WTC11 (cell line): Measurements from ENCODE around the gene SLC35A4. TPM values are rescaled to one million over a fixed set of nuclear protein-coding genes. Genes with fewer than 3 reads are reported as not detected.

ENCODE experiments used
- ATAC-seq: fragments of 200-7000 bp; cut with Tn5 transposase; 2 replicates; pipeline ENCODE4 v1.10.0; 2021; ENCODE audit warnings: mild to moderate bottlenecking, moderate library complexity
- CTCF ChIA-PET: fragments of 300-600 bp; sonication (Branson Sonifier 250); formaldehyde crosslinking; loops from one replicate; lab custom pipeline; 2021; ENCODE audit warnings: antibody characterized with exemption; lab: Charles Lee
- POLR2A ChIA-PET: fragments of 350-600 bp; sonication (Branson Sonifier 250); formaldehyde crosslinking; loops from one replicate; lab custom pipeline; 2021; ENCODE audit warnings: antibody characterized with exemption; lab: Charles Lee
- DNase-seq: peaks from one replicate; pipeline ENCODE4 v3.0.0; 2021; ENCODE audit warnings: low spot score
- H3K27ac Mint-ChIP-seq: 2 replicates; pipeline ENCODE4 v1.8.0; 2021; ENCODE audit warnings: mixed read lengths
- H3K27me3 Mint-ChIP-seq: 2 replicates; pipeline ENCODE4 v1.8.0; 2021; ENCODE audit warnings: low read depth, mild to moderate bottlenecking, moderate library complexity, mixed read lengths
- H3K36me3 Mint-ChIP-seq: 2 replicates; pipeline ENCODE4 v1.8.0; 2021; ENCODE audit warnings: mixed read lengths
- H3K4me1 Mint-ChIP-seq: 2 replicates; pipeline ENCODE4 v1.8.0; 2022; ENCODE audit warnings: mixed read lengths
- H3K4me3 Mint-ChIP-seq: 2 replicates; pipeline ENCODE4 v1.8.0; 2021; ENCODE audit warnings: mild to moderate bottlenecking, moderate library complexity, mixed read lengths
- H3K9me3 Mint-ChIP-seq: 2 replicates; pipeline ENCODE4 v1.8.0; 2021; ENCODE audit warnings: mixed read lengths
- CBFB ChIP-seq: sonication (generic); formaldehyde crosslinking; IDR thresholded peaks from 2 replicates; pipeline ENCODE4 v1.8.1; 2022; ENCODE audit warnings: mild to moderate bottlenecking, low read depth, missing genetic modification reagents
- CREB1 ChIP-seq: sonication (generic); formaldehyde crosslinking; IDR thresholded peaks from 2 replicates; pipeline ENCODE4 v1.8.0; 2023; ENCODE audit warnings: mild to moderate bottlenecking, missing genetic modification reagents
- E2F4 ChIP-seq: sonication (generic); formaldehyde crosslinking; IDR thresholded peaks from 2 replicates; pipeline ENCODE4 v1.8.1; 2022; ENCODE audit warnings: low read depth, mild to moderate bottlenecking, moderate library complexity, missing genetic modification reagents, borderline replicate concordance
- ERG ChIP-seq: fragments of 250-450 bp; sonication (Bioruptor Pico); IDR thresholded peaks from 2 replicates; pipeline ENCODE4 v1.8.0; 2021; ENCODE audit warnings: mild to moderate bottlenecking
- ESRRA ChIP-seq: sonication (generic); formaldehyde crosslinking; IDR thresholded peaks from 2 replicates; pipeline ENCODE4 v1.8.1; 2022; ENCODE audit warnings: mild to moderate bottlenecking, missing genetic modification reagents, borderline replicate concordance
- FOXP1 ChIP-seq: sonication (generic); formaldehyde crosslinking; IDR thresholded peaks from 2 replicates; pipeline ENCODE4 v1.8.0; 2022; ENCODE audit warnings: missing genetic modification reagents, mild to moderate bottlenecking, moderate library complexity, borderline replicate concordance
- GTF2I ChIP-seq: fragments of 250-450 bp; sonication (Bioruptor Pico); conservative IDR thresholded peaks from 2 replicates; pipeline ENCODE4 v1.4.0; 2021; ENCODE audit warnings: mild to moderate bottlenecking
- IRF1 ChIP-seq: sonication (generic); formaldehyde crosslinking; IDR thresholded peaks from 2 replicates; pipeline ENCODE4 v1.8.0; 2023; ENCODE audit warnings: missing genetic modification reagents
- IRF2 ChIP-seq: sonication (generic); formaldehyde crosslinking; IDR thresholded peaks from 2 replicates; pipeline ENCODE4 v1.8.0; 2022; ENCODE audit warnings: low read depth, missing genetic modification reagents, borderline replicate concordance
- MAX ChIP-seq: sonication (generic); formaldehyde crosslinking; IDR thresholded peaks from 2 replicates; pipeline ENCODE4 v1.8.0; 2022; ENCODE audit warnings: mild to moderate bottlenecking, missing genetic modification reagents
- MLX ChIP-seq: sonication (generic); formaldehyde crosslinking; IDR thresholded peaks from 2 replicates; pipeline ENCODE4 v1.8.1; 2023; ENCODE audit warnings: mild to moderate bottlenecking, missing genetic modification reagents, moderate library complexity
- NFATC4 ChIP-seq: fragments of 250-450 bp; sonication (Bioruptor Pico); IDR thresholded peaks from 2 replicates; pipeline ENCODE4 v1.9.0; 2021; ENCODE audit warnings: mild to moderate bottlenecking
- NR2C2 ChIP-seq: sonication (generic); formaldehyde crosslinking; IDR thresholded peaks from 2 replicates; pipeline ENCODE4 v1.8.0; 2022; ENCODE audit warnings: mild to moderate bottlenecking, missing genetic modification reagents
- NR3C1 ChIP-seq: sonication (generic); formaldehyde crosslinking; conservative IDR thresholded peaks from 2 replicates; pipeline ENCODE4 v1.8.1; 2023; ENCODE audit warnings: low read depth, mild to moderate bottlenecking, missing genetic modification reagents
- OVOL2 ChIP-seq: fragments of 250-450 bp; sonication (Bioruptor Pico); IDR thresholded peaks from 2 replicates; pipeline ENCODE4 v1.9.0; 2021; ENCODE audit warnings: mild to moderate bottlenecking, borderline replicate concordance
- PRRX2 ChIP-seq: fragments of 250-450 bp; sonication (Bioruptor Pico); IDR thresholded peaks from 2 replicates; pipeline ENCODE4 v1.8.0; 2021; ENCODE audit warnings: mild to moderate bottlenecking
- RORB ChIP-seq: fragments of 250-450 bp; sonication (Bioruptor Pico); IDR thresholded peaks from 2 replicates; pipeline ENCODE4 v1.9.0; 2021; ENCODE audit warnings: mild to moderate bottlenecking
- ZNF263 ChIP-seq: sonication (generic); formaldehyde crosslinking; IDR thresholded peaks from 2 replicates; pipeline ENCODE4 v1.8.1; 2022; ENCODE audit warnings: low read depth, mild to moderate bottlenecking, moderate library complexity, missing genetic modification reagents
- ZNF396 ChIP-seq: fragments of 250-450 bp; sonication (Bioruptor Pico); IDR thresholded peaks from 2 replicates; pipeline ENCODE4 v1.8.0; 2021; ENCODE audit warnings: mild to moderate bottlenecking, moderate library complexity, borderline replicate concordance
- ZNF512 ChIP-seq: sonication (generic); formaldehyde crosslinking; IDR thresholded peaks from 2 replicates; pipeline ENCODE4 v1.8.1; 2022; ENCODE audit warnings: missing genetic modification reagents, borderline replicate concordance
- ZNF671 ChIP-seq: fragments of 250-450 bp; sonication (Bioruptor Pico); IDR thresholded peaks from 2 replicates; pipeline ENCODE4 v1.8.0; 2021; ENCODE audit warnings: mild to moderate bottlenecking
- total RNA-seq: library from RNA; stranded (reverse); gene quantifications from 3 replicates; pipeline ENCODE4 v1.2.3, GENCODE V29; 2021
- TF ChIP-seq, protein P1 (sequence below): sonication (generic); formaldehyde crosslinking; IDR thresholded peaks from 2 replicates; pipeline ENCODE4 v1.8.1; 2023; ENCODE audit warnings: mild to moderate bottlenecking, missing genetic modification reagents, moderate library complexity
- TF ChIP-seq, protein P2 (sequence below): fragments of 250-450 bp; sonication (Bioruptor Pico); IDR thresholded peaks from 2 replicates; pipeline ENCODE4 v1.9.0; 2021; ENCODE audit warnings: mild to moderate bottlenecking
- TF ChIP-seq, protein P3 (sequence below): sonication (generic); formaldehyde crosslinking; IDR thresholded peaks from 2 replicates; pipeline ENCODE4 v1.8.1; 2022; ENCODE audit warnings: mild to moderate bottlenecking, missing genetic modification reagents, moderate library complexity, borderline replicate concordance

SLC35A4 gene
- total RNA-seq, 1 experiment from 2014 or later, result 74.7 TPM

- no peak for TF ChIP-seq GTF2I (CRISPR knock-in tag)
- no peak for TF ChIP-seq RORB
- no peak for TF ChIP-seq CREB1 (CRISPR knock-in tag)
- no peak for TF ChIP-seq IRF1 (CRISPR knock-in tag)
- TF ChIP-seq NR3C1 (CRISPR knock-in tag), result no peak
- TF ChIP-seq, protein P1, sequence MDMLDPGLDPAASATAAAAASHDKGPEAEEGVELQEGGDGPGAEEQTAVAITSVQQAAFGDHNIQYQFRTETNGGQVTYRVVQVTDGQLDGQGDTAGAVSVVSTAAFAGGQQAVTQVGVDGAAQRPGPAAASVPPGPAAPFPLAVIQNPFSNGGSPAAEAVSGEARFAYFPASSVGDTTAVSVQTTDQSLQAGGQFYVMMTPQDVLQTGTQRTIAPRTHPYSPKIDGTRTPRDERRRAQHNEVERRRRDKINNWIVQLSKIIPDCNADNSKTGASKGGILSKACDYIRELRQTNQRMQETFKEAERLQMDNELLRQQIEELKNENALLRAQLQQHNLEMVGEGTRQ (CRISPR knock-in tag), result no peak
- TF ChIP-seq NR2C2 (CRISPR knock-in tag), result no peak
- no peak for TF ChIP-seq IRF2 (CRISPR knock-in tag)
- no peak for TF ChIP-seq PRRX2
- TF ChIP-seq, protein P2, sequence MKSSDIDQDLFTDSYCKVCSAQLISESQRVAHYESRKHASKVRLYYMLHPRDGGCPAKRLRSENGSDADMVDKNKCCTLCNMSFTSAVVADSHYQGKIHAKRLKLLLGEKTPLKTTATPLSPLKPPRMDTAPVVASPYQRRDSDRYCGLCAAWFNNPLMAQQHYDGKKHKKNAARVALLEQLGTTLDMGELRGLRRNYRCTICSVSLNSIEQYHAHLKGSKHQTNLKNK (CRISPR knock-in tag), result no peak
- no peak for TF ChIP-seq CBFB (CRISPR knock-in tag)
- TF ChIP-seq ZNF671, result no peak
- no peak for TF ChIP-seq FOXP1 (CRISPR knock-in tag)
- TF ChIP-seq ZNF396 (CRISPR knock-in tag), result no peak
- TF ChIP-seq MAX, result no peak
- no peak for TF ChIP-seq ESRRA (CRISPR knock-in tag)
- Mint-ChIP-seq H3K36me3 (peaks cover 20% of the 10 kb centered on the region), H3K4me1 (peaks cover 19% of the 10 kb centered on the region), H3K4me3 (peak overlapping the region; percentile 88), H3K27me3 (peaks cover 3% of the 10 kb centered on the region; the same call in 1 of the 2 replicates), H3K27ac (peak overlapping the region; percentile 73), H3K9me3 (no peaks in the 10 kb centered on the region)
- POLR2A ChIA-PET, result interaction anchor here (1.0 to 4.4 kb wide), 2 partner anchors 8 to 17 kb away, joined by 3 to 29 read pairs; partner anchors contain the start of genes EIF4EBP3 and SRA1
- DNase-seq (no peak), ATAC-seq (no peak)
- CTCF ChIA-PET, result interaction anchor here (1.4 kb wide), 1 partner anchor 74 kb away, joined by 6 read pairs; the partner anchor contains the start of gene TMCO6
These were observed 574 bp downstream of the SLC35A4 start for GRCh38 chr5:140565024-140565779.

DNA sequence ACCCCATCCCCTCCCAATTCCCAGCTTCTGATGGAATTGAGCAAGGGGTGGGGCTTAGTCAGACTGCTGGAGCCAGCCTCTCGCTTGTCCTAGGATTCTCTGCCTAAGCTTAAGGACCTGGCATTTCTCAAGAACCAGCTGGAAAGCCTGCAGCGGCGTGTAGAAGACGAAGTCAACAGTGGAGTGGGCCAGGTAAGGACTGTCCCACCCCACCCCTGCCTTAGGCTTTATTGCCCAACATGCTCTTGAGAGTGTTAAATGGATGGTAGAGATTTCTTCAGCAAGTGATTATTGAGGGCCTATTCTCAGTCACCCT lies 1.1 kb downstream of the SLC35A4 start:
- ChIA-PET POLR2A (interaction anchor here (1.0 to 4.4 kb wide), 2 partner anchors 9 to 18 kb away, joined by 3 to 29 read pairs; partner anchors contain the start of genes EIF4EBP3 and SRA1), CTCF (interaction anchor here (1.4 kb wide), 1 partner anchor 73 kb away, joined by 6 read pairs; the partner anchor contains the start of gene TMCO6)
- Mint-ChIP-seq H3K9me3 (no peaks in the 10 kb centered on the region), H3K27me3 (peaks cover 3% of the 10 kb centered on the region; the same call in 1 of the 2 replicates), H3K4me3 (peak overlapping the region; percentile 88), H3K36me3 (peaks cover 20% of the 10 kb centered on the region), H3K27ac (no peak overlapping the region), H3K4me1 (peaks cover 19% of the 10 kb centered on the region)
- ATAC-seq (no peak), DNase-seq (no peak)
- TF ChIP-seq ZNF263 (CRISPR knock-in tag), result no peak
- TF ChIP-seq NR2C2 (CRISPR knock-in tag), result no peak
- no peak for TF ChIP-seq NFATC4 (CRISPR knock-in tag)
- TF ChIP-seq, protein P3, sequence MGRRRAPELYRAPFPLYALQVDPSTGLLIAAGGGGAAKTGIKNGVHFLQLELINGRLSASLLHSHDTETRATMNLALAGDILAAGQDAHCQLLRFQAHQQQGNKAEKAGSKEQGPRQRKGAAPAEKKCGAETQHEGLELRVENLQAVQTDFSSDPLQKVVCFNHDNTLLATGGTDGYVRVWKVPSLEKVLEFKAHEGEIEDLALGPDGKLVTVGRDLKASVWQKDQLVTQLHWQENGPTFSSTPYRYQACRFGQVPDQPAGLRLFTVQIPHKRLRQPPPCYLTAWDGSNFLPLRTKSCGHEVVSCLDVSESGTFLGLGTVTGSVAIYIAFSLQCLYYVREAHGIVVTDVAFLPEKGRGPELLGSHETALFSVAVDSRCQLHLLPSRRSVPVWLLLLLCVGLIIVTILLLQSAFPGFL (CRISPR knock-in tag), result no peak
- TF ChIP-seq OVOL2 (CRISPR knock-in tag), result no peak
- TF ChIP-seq MLX (CRISPR knock-in tag), result no peak
- TF ChIP-seq ZNF512 (CRISPR knock-in tag), result no peak
- TF ChIP-seq ERG (CRISPR knock-in tag), result no peak
- TF ChIP-seq E2F4 (CRISPR knock-in tag), result no peak
